DOHH2 (cell line): ENCODE measurements around the gene THAP11.

Experiments
- H3F3A ChIP-seq: fragments of 200-600 bp; sonication (generic), shearing (Covaris generic); 2 replicates; pipeline ENCODE4 v1.6.0; 2016; ENCODE audit warnings: antibody characterized with exemption, mild to moderate bottlenecking; ENCODE audit not compliant: control insufficient read depth, insufficient read depth
- H3K27ac ChIP-seq: fragments of 200-600 bp; sonication (generic); 2 replicates; pipeline ENCODE4 v1.5.1; 2014; ENCODE audit warnings: low read depth, mild to moderate bottlenecking, low read length, moderate library complexity
- H3K27me3 ChIP-seq: fragments of 200-600 bp; sonication (generic); 2 replicates; pipeline ENCODE4 v1.6.1; 2014; ENCODE audit warnings: mild to moderate bottlenecking, low read length, mixed read lengths; ENCODE audit not compliant: control insufficient read depth
- H3K36me3 ChIP-seq: fragments of 200-600 bp; sonication (generic); 2 replicates; pipeline ENCODE4 v1.6.1; 2014; ENCODE audit warnings: mild to moderate bottlenecking, low read length, moderate library complexity, mixed read lengths; ENCODE audit not compliant: control insufficient read depth
- H3K4me1 ChIP-seq: fragments of 200-600 bp; sonication (generic); 2 replicates; pipeline ENCODE4 v1.6.1; 2014; ENCODE audit warnings: mild to moderate bottlenecking, low read length, mixed read lengths; ENCODE audit not compliant: control insufficient read depth
- H3K4me2 ChIP-seq: fragments of 200-600 bp; sonication (generic); 2 replicates; pipeline ENCODE4 v1.6.0; 2014; ENCODE audit warnings: mild to moderate bottlenecking, low read length, moderate library complexity
- H3K4me3 ChIP-seq: fragments of 200-600 bp; sonication (generic); 2 replicates; pipeline ENCODE4 v1.5.1; 2014; ENCODE audit warnings: mild to moderate bottlenecking, low read length, mixed read lengths
- H3K79me2 ChIP-seq: fragments of 200-600 bp; sonication (generic); 2 replicates; pipeline ENCODE4 v1.6.1; 2014; ENCODE audit warnings: mild to moderate bottlenecking, low read length, mixed read lengths; ENCODE audit not compliant: control insufficient read depth
- H3K9me2 ChIP-seq: fragments of 200-600 bp; sonication (generic); replicated peaks from 2 replicates; pipeline ENCODE4 v1.6.1; 2014; ENCODE audit warnings: mild to moderate bottlenecking, low read length, mixed read lengths; ENCODE audit not compliant: control insufficient read depth
- H3K9me3 ChIP-seq: fragments of 200-600 bp; sonication (generic); 2 replicates; pipeline ENCODE4 v1.6.1; 2014; ENCODE audit warnings: antibody characterized with exemption, low read length, mixed read lengths; ENCODE audit not compliant: control insufficient read depth, insufficient read depth
- H4K20me1 ChIP-seq: fragments of 200-600 bp; sonication (generic); 2 replicates; pipeline ENCODE4 v1.6.0; 2014; ENCODE audit warnings: low read depth, mild to moderate bottlenecking, antibody characterized with exemption, low read length, moderate library complexity; ENCODE audit not compliant: control insufficient read depth, insufficient read depth
- CTCF ChIP-seq: fragments of 200-600 bp; sonication (generic); IDR thresholded peaks from one replicate; pipeline ENCODE4 v1.5.1; 2014; ENCODE audit warnings: antibody characterized with exemption, mild to moderate bottlenecking, low read depth, low read length; ENCODE audit not compliant: poor library complexity, severe bottlenecking
- EZH2phosphoT487 ChIP-seq: fragments of 200-600 bp; sonication (generic); IDR thresholded peaks from 2 replicates; pipeline ENCODE4 v1.6.1; 2017; ENCODE audit warnings: borderline replicate concordance, mild to moderate bottlenecking, antibody characterized with exemption, low read length, moderate library complexity, mixed read lengths

Gene THAP11

DNA sequence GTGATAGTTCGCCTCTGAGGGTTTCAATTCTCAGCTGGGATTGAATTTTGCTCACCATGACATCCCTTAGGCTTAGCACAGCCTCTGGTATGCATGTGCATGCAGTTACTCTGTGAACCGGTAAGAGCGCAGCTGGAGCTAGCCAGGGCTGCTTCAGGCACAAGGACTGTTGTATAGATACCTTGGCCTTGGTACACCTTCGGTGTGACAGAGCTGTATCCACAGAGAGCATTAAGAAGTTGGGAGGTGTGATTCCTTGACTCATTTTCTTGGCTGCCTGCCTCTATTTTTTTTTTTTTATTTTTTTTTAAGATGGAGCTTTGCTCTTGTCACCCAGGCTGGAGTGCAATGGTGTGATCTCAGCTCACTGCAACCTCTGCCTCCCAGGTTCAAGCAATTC is 2.4 kb downstream of the THAP11 start:
- peaks cover 7% of the 10 kb centered on the region; the same call in 1 of the 2 replicates for H3F3A ChIP-seq
- peaks cover 22% of the 10 kb centered on the region for H3K36me3 ChIP-seq
- H4K20me1 ChIP-seq, result peaks cover 7% of the 10 kb centered on the region
- TF ChIP-seq EZH2phosphoT487 (no peak), CTCF (no peak)
- no peak overlapping the region for H3K27ac ChIP-seq
- no peaks in the 10 kb centered on the region for H3K9me2 ChIP-seq
- H3K27me3 ChIP-seq, result no peaks in the 10 kb centered on the region
- H3K4me1 ChIP-seq, result peaks cover 49% of the 10 kb centered on the region
- peak overlapping the region; percentile 78 for H3K4me2 ChIP-seq
- H3K9me3 ChIP-seq, result no peaks in the 10 kb centered on the region
- peaks cover 65% of the 10 kb centered on the region for H3K79me2 ChIP-seq
- H3K4me3 ChIP-seq, result peak overlapping the region; percentile 95

- peaks cover 74% of the 10 kb centered on the region for H3K79me2 ChIP-seq
- H3K27me3 ChIP-seq, result no peaks in the 10 kb centered on the region
- peaks cover 49% of the 10 kb centered on the region for H3K4me1 ChIP-seq
- no peaks in the 10 kb centered on the region for H3K9me3 ChIP-seq
- H3K4me3 ChIP-seq, result peak overlapping the region; percentile 77
- TF ChIP-seq EZH2phosphoT487 (no peak), CTCF (no peak)
- H3K9me2 ChIP-seq, result no peaks in the 10 kb centered on the region
- peaks cover 7% of the 10 kb centered on the region for H4K20me1 ChIP-seq
- H3F3A ChIP-seq, result peaks cover 7% of the 10 kb centered on the region; the same call in 1 of the 2 replicates
- peak overlapping the region; percentile 78 for H3K4me2 ChIP-seq
- H3K36me3 ChIP-seq, result peaks cover 25% of the 10 kb centered on the region
- H3K27ac ChIP-seq, result peak overlapping the region; percentile 67
Measured at GRCh38 chr16:67845291-67846062, 3.4 kb downstream of the THAP11 start.

DNA sequence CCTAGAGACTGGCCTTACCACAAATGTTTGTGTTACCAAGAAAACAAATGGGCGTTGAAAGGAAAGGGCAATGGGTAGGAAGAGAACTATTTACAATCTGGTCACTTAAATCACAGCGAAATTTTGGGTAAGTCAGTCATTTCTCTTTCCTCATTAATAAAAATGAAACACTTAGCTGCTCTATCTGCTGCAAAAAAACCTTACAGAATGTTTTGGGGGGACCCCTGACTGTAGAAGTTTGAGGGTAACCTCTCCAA is 3.9 kb downstream of the THAP11 start:
- H3K27ac ChIP-seq, result peak overlapping the region; percentile 67
- peak overlapping the region; percentile 77 for H3K4me3 ChIP-seq
- H3K79me2 ChIP-seq, result peaks cover 79% of the 10 kb centered on the region
- peaks cover 25% of the 10 kb centered on the region for H3K36me3 ChIP-seq
- H3K9me3 ChIP-seq, result no peaks in the 10 kb centered on the region
- H4K20me1 ChIP-seq, result peaks cover 7% of the 10 kb centered on the region
- H3K4me1 ChIP-seq, result peaks cover 49% of the 10 kb centered on the region
- peak overlapping the region; percentile 78 for H3K4me2 ChIP-seq
- no peak for TF ChIP-seq EZH2phosphoT487
- no peak for TF ChIP-seq CTCF
- H3F3A ChIP-seq, result peaks cover 7% of the 10 kb centered on the region; the same call in 1 of the 2 replicates
- H3K27me3 ChIP-seq, result no peaks in the 10 kb centered on the region
- H3K9me2 ChIP-seq, result no peaks in the 10 kb centered on the region
